Muscle of arm (tissue), 12 donors: ENCODE data around the gene RTN4RL2. TPM values are rescaled to one million over a fixed set of nuclear protein-coding genes. Genes with fewer than 3 reads are reported as not detected.

Experiments used
- DNase-seq: peaks from one replicate; pipeline ENCODE4 v3.0.0-alpha.2; 2013
- polyA plus RNA-seq, 12 donors: library from polyadenylated mRNA; unstranded; fragments of 120-200 nt; gene quantifications; one replicate each; pipeline ENCODE4 v1.2.1, GENCODE V29; 2013; ENCODE audit not compliant: insufficient read length in 12 of 12

Gene RTN4RL2
- polyA plus RNA-seq, 12 donors, result 9.0 to 43.3 (median 24.2) TPM; not detected in 1

- DNase-seq, result no peak
Measured at GRCh38 chr11:57497303-57498247, 37.2 kb downstream of the RTN4RL2 start.

- DNase-seq, result no peak
Measured at GRCh38 chr11:57498540-57498939, 38.2 kb downstream of the RTN4RL2 start.

GRCh38 chr11:57499413-57499982, 39.2 kb downstream of the RTN4RL2 start:
- DNase-seq, result peak; percentile 89

GRCh38 chr11:57499983-57500461, 39.7 kb downstream of the RTN4RL2 start:
- DNase-seq, result no peak

GRCh38 chr11:57500515-57500914, 40.2 kb downstream of the RTN4RL2 start:
- no peak for DNase-seq

- DNase-seq, result no peak
Measured at GRCh38 chr11:57500926-57501325, 40.6 kb downstream of the RTN4RL2 start.

GRCh38 chr11:57501953-57502352, 41.6 kb downstream of the RTN4RL2 start:
- no peak for DNase-seq

- DNase-seq, result no peak
Measured at GRCh38 chr11:57502376-57502775, 42.0 kb downstream of the RTN4RL2 start.

- DNase-seq, result no peak
Measured at GRCh38 chr11:57502870-57503269, 42.5 kb downstream of the RTN4RL2 start.

- no peak for DNase-seq
Measured at GRCh38 chr11:57504511-57504910, 44.2 kb downstream of the RTN4RL2 start.

GRCh38 chr11:57506522-57506921, 46.2 kb downstream of the RTN4RL2 start:
- no peak for DNase-seq

- no peak for DNase-seq
Measured at GRCh38 chr11:57508341-57509170, 48.2 kb downstream of the RTN4RL2 start.

GRCh38 chr11:57511741-57512430, 51.6 kb downstream of the RTN4RL2 start:
- DNase-seq, result no peak

- no peak for DNase-seq
Measured at GRCh38 chr11:57512646-57513451, 52.5 kb downstream of the RTN4RL2 start.

GRCh38 chr11:57513452-57513795, 53.1 kb downstream of the RTN4RL2 start:
- no peak for DNase-seq

GRCh38 chr11:57513911-57514537, 53.7 kb downstream of the RTN4RL2 start:
- no peak for DNase-seq

- DNase-seq, result no peak
Measured at GRCh38 chr11:57514538-57515331, 54.4 kb downstream of the RTN4RL2 start.

- DNase-seq, result peak; percentile 59
Measured at GRCh38 chr11:57515332-57516060, 55.2 kb downstream of the RTN4RL2 start, which contains the start of gene SLC43A1. Gene SLC43A1 (minus strand): TSS chr11:57515702. CDS start chr11:57514111, 1,591 bp downstream.

- no peak for DNase-seq
Measured at GRCh38 chr11:57516061-57516443, 55.7 kb downstream of the RTN4RL2 start.
